K562 (cell line): ENCODE measurements around the gene PEX19. TPM values are rescaled to one million over a fixed set of nuclear protein-coding genes. Genes with fewer than 3 reads are reported as not detected.

Source experiments
- ATAC-seq: fragments of 200-7000 bp; cut with Tn5 transposase; 3 replicates; pipeline ENCODE4 v1.9.1; 2020; ENCODE audit warnings: moderate library complexity
- BruUV-seq: library from RNA; stranded (reverse); fragments of 400-500 nt; replicated peaks from 2 replicates; lab custom pipeline; 2021; lab: Mats Ljungman, UMichigan
- CTCF ChIA-PET: fragments of 300-600 bp; formaldehyde crosslinking; extraction: SDS; loops from one replicate; lab custom pipeline; 2021; ENCODE audit warnings: low intra/inter-chr PET ratio; lab: Yijun Ruan, JAX
- POLR2A ChIA-PET: fragments of 300-600, 350-650 bp; sonication (Branson Sonifier 250); formaldehyde crosslinking; extraction: SDS; loops from one replicate; lab custom pipeline; 2021; ENCODE audit warnings: antibody characterized with exemption, inconsistent platforms; lab: Yijun Ruan, JAX
- DNase-seq, 4 experiments: peaks; one replicate each; pipeline versions ENCODE4 v3.0.0 to v3.0.0-alpha.2; 2011 to 2018; ENCODE audit warnings: low spot score in 3 of 4, mixed read lengths in 3 of 4; ENCODE audit errors: extremely low read depth in 1 of 4
- FAIRE-seq: peaks from 2 replicates; lab custom pipeline; 2011; peaks lifted over from hg19 to GRCh38; lab: Jason Lieb, UNC
- H2AFZ ChIP-seq: 2 replicates; pipeline ENCODE4 v1.6.0; 2011; ENCODE audit warnings: low read depth, low read length, control low read depth, inconsistent platforms
- H3K27ac ChIP-seq: fragments of 200-600 bp; 3 replicates; pipeline ENCODE4 v1.8.0; 2011; ENCODE audit warnings: low read depth, mild to moderate bottlenecking, control low read depth, inconsistent platforms, low read length, moderate library complexity, mixed read lengths; ENCODE audit errors: extremely low read depth
- H3K27me3 ChIP-seq, 2 experiments: fragments of 300-600 bp in 1 of 2; 2 replicates in 1 of 2; 3 replicates in 1 of 2; pipeline versions ENCODE4 v1.6.0 to v1.8.0; 2011; ENCODE audit warnings: inconsistent platforms in 2 of 2, low read length in 2 of 2, mild to moderate bottlenecking in 1 of 2, mixed read lengths in 1 of 2, moderate library complexity in 1 of 2; ENCODE audit not compliant: control insufficient read depth in 2 of 2, insufficient read depth in 2 of 2
- H3K36me3 ChIP-seq: fragments of 300-600 bp; 3 replicates; pipeline ENCODE4 v1.8.0; 2011; ENCODE audit warnings: mild to moderate bottlenecking, low read length, inconsistent platforms; ENCODE audit not compliant: control insufficient read depth, insufficient read depth
- H3K4me1 ChIP-seq, 2 experiments: fragments of 200-600 bp in 1 of 2; replicated peaks in 1 of 2; 2 replicates in 1 of 2; 3 replicates in 1 of 2; pipeline versions ENCODE4 v1.5.1 to v1.8.0; 2011; ENCODE audit warnings: inconsistent platforms in 2 of 2, low read length in 2 of 2, mild to moderate bottlenecking in 1 of 2, mixed read lengths in 1 of 2, moderate library complexity in 1 of 2; ENCODE audit not compliant: control insufficient read depth in 2 of 2, insufficient read depth in 2 of 2
- H3K4me2 ChIP-seq: 2 replicates; pipeline ENCODE4 v1.6.1; 2011; ENCODE audit warnings: low read length, control low read depth, inconsistent platforms, mixed read lengths; ENCODE audit not compliant: insufficient read depth
- H3K4me3 ChIP-seq: fragments of 200-600 bp; sonication (generic), shearing (Covaris generic); 2 replicates; pipeline ENCODE4 v1.5.1; 2016; ENCODE audit warnings: control low read depth, inconsistent platforms
- H3K79me2 ChIP-seq: fragments of 200-600 bp; 3 replicates; pipeline ENCODE4 v1.8.0; 2011; ENCODE audit warnings: low read length, inconsistent platforms; ENCODE audit not compliant: control insufficient read depth, insufficient read depth
- H3K9ac ChIP-seq, 2 experiments: 2 replicates each; pipeline versions ENCODE4 v1.6.0 to v1.6.1; 2011; ENCODE audit warnings: low read depth in 2 of 2, low read length in 2 of 2, control low read depth in 1 of 2, inconsistent platforms in 1 of 2, mild to moderate bottlenecking in 1 of 2, mixed read lengths in 1 of 2; ENCODE audit not compliant: insufficient read depth in 1 of 2
- H3K9me1 ChIP-seq: one replicate; pipeline ENCODE4 v1.6.0; 2011; ENCODE audit warnings: inconsistent platforms, mild to moderate bottlenecking, low read length, moderate library complexity; ENCODE audit not compliant: control insufficient read depth, insufficient read depth
- H3K9me3 ChIP-seq: replicated peaks from 2 replicates; pipeline ENCODE4 v1.5.1; 2011; ENCODE audit warnings: low read depth, low read length, inconsistent platforms; ENCODE audit not compliant: control insufficient read depth, insufficient read depth
- H4K20me1 ChIP-seq: replicated peaks from 2 replicates; pipeline ENCODE4 v1.6.1; 2011; ENCODE audit warnings: low read length, inconsistent platforms, mixed read lengths; ENCODE audit not compliant: control insufficient read depth, insufficient read depth
- ELF4 ChIP-seq: fragments of 450-650 bp; formaldehyde crosslinking; IDR thresholded peaks from 2 replicates; pipeline ENCODE4 v1.4.0; 2022; ENCODE audit warnings: missing genetic modification characterization
- HNRNPK ChIP-seq: fragments of 200-400 bp; formaldehyde crosslinking; IDR thresholded peaks from one replicate; pipeline ENCODE4 v1.6.1; 2018; ENCODE audit warnings: mild to moderate bottlenecking, low read depth, low read length; ENCODE audit not compliant: poor library complexity, severe bottlenecking
- NEUROD1 ChIP-seq: fragments of 150-350 bp; IDR thresholded peaks from 2 replicates; pipeline ENCODE4 v1.6.1; 2014; ENCODE audit warnings: borderline replicate concordance, low read length, low read depth; ENCODE audit not compliant: partially characterized antibody
- NR4A1 ChIP-seq, 2 experiments: fragments of 250-450 bp in 1 of 2; fragments of 450-650 bp in 1 of 2; sonication (Bioruptor Pico) in 1 of 2; IDR thresholded peaks; 2 replicates each; pipeline versions ENCODE4 v1.4.0 to v1.6.1; 2016 to 2020; ENCODE audit warnings: mild to moderate bottlenecking in 2 of 2, missing compliant biosample characterization in 1 of 2, missing genetic modification characterization in 1 of 2, moderate library complexity in 1 of 2
- SP2 ChIP-seq: IDR thresholded peaks from 2 replicates; pipeline ENCODE4 v1.6.1; 2011; ENCODE audit warnings: mild to moderate bottlenecking, low read depth, low read length, moderate library complexity; ENCODE audit not compliant: poor library complexity, severe bottlenecking; ENCODE audit errors: extremely low read depth
- ZNF41 ChIP-seq: fragments of 250-450 bp; sonication (Bioruptor Pico); conservative IDR thresholded peaks from 2 replicates; pipeline ENCODE4 v1.4.0; 2020; ENCODE audit warnings: mild to moderate bottlenecking
- WGBS: fragments of 100-300 bp; shearing (Covaris generic); methylation state at CpG from one replicate; pipeline ENCODE4 v1.1.6; 2016; ENCODE audit warnings: low coverage, mixed read lengths; ENCODE audit not compliant: insufficient coverage; ENCODE audit errors: missing lambda C conversion rate; 5-methylcytosine and 5-hydroxymethylcytosine counted together
- in situ Hi-C: fragments of 300-500 bp; cut with MboI; formaldehyde crosslinking; loops from 4 replicates; pipeline ENCODE4 v1.15.0; 2018; ENCODE audit warnings: inconsistent platforms, mixed read lengths
- intact Hi-C: fragments of 100-400 bp; cut with micrococcal nuclease; formaldehyde crosslinking; loops from 2 replicates; pipeline ENCODE4 v1.14.2; 2022
- polyA plus RNA-seq, 8 experiments: library from polyadenylated mRNA; depleted of rRNA in 4 of 8; stranded (reverse) in 5 of 8; unstranded in 3 of 8; fragments of >200 nt; fragmentation: Nextera tagmentation in 2 of 8; fragmentation: Illumina TruSeq in 1 of 8; extraction: Ambion mirVana in 2 of 8; extraction: Trizol in 1 of 8; gene quantifications; 2 replicates each; pipeline versions ENCODE4 v1.2.1 to v1.2.3, GENCODE V29; 2011 to 2014; ENCODE audit warnings: inconsistent platforms in 1 of 8, missing spikeins in 1 of 8
- total RNA-seq, 7 experiments: library from RNA; depleted of rRNA in 6 of 7; stranded (reverse); fragments of >200 nt in 6 of 7; fragmentation: Illumina TruSeq in 2 of 7; extraction: Trizol in 2 of 7; gene quantifications; 2 replicates each; pipeline versions ENCODE4 v1.2.1 to v1.2.3, GENCODE V29; 2011 to 2021; ENCODE audit warnings: low replicate concordance in 1 of 7
- TF ChIP-seq, protein P1 (sequence below): IDR thresholded peaks from 2 replicates; pipeline ENCODE4 v1.6.1; 2011; ENCODE audit warnings: borderline replicate concordance, low read depth, mild to moderate bottlenecking, moderate library complexity, low read length; ENCODE audit not compliant: insufficient read depth, poor library complexity, severe bottlenecking
- TF ChIP-seq, protein P2 (sequence below): sonication (generic); formaldehyde crosslinking; IDR thresholded peaks from 2 replicates; pipeline ENCODE4 v1.8.0; 2022; ENCODE audit warnings: mild to moderate bottlenecking, missing genetic modification reagents
- TF ChIP-seq, protein P3 (sequence below): fragments of 450-650 bp; formaldehyde crosslinking; IDR thresholded peaks from 2 replicates; pipeline ENCODE4 v1.4.0; 2020; ENCODE audit warnings: mild to moderate bottlenecking, moderate library complexity
- TF ChIP-seq, protein P4 (sequence below): fragments of 250-450 bp; sonication (Bioruptor Pico); IDR thresholded peaks from 2 replicates; pipeline ENCODE4 v1.8.0; 2022; ENCODE audit warnings: moderate library complexity, mild to moderate bottlenecking, inconsistent platforms
- TF ChIP-seq, protein P5 (sequence below), 2 experiments: fragments of 450-650 bp; IDR thresholded peaks; 2 replicates each; pipeline ENCODE4 v1.6.1; 2018; ENCODE audit warnings: mild to moderate bottlenecking in 2 of 2, low read depth in 1 of 2; ENCODE audit not compliant: partially characterized antibody in 2 of 2

Gene PEX19
- total and polyA plus RNA-seq, 9 of the 15 experiments (the other 6 are each of a cell fraction or from before 2014, with no cell fraction given) = 32.5 to 103 (median 59.8) TPM

DNA sequence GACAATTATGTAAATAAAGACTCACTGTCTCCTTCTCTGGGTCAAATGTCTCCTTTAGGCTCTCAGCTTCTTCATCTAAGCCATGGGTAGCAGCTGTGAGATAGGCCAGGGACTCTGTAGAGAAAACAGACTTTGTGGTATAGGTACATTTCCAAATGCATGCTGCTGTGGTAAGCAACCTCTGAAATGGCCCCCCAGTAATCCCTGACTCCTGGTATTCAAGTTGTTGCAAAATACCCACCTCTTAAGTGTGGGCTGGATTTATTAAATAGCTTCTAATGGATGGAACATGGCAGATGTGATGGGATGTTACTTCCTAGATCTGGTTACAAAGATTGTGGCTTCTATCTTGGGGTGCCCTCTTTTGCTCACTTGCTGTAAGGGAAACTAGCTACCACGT, 11.1 kb upstream of the PEX19 start:
- CTCF ChIA-PET = no interaction called here
- no peaks in the 10 kb centered on the region for H3K79me2 ChIP-seq
- 100% methylated on average over 1 of the region's 1 CpG for WGBS
- no peak for ATAC-seq
- no peak overlapping the region for H3K27ac ChIP-seq
- POLR2A ChIA-PET = interaction anchor here (1.0 to 3.7 kb wide), 2 partner anchors 12 to 81 kb away, joined by 4 to 19 read pairs; partner anchors contain the start of gene PEX19
- BruUV-seq = no TSS peak
- intact Hi-C loops = no loop called here
- H3K4me3 ChIP-seq = no peak overlapping the region
- in situ Hi-C loops = no loop called here
- H3K9ac ChIP-seq = no peak overlapping the region
- no peaks in the 10 kb centered on the region for H3K4me1 ChIP-seq
- DNase-seq = no peak
- H4K20me1 ChIP-seq = peaks cover 8% of the 10 kb centered on the region
- FAIRE-seq = no peak
- H3K27me3 ChIP-seq = no peaks in the 10 kb centered on the region
- no peaks in the 10 kb centered on the region for H3K9me3 ChIP-seq
- H3K36me3 ChIP-seq = peaks cover 98% of the 10 kb centered on the region
- H2AFZ ChIP-seq = no peak overlapping the region
- no peak overlapping the region for H3K4me2 ChIP-seq
- H3K9me1 ChIP-seq = peaks cover 4% of the 10 kb centered on the region
- TF ChIP-seq, protein P1, sequence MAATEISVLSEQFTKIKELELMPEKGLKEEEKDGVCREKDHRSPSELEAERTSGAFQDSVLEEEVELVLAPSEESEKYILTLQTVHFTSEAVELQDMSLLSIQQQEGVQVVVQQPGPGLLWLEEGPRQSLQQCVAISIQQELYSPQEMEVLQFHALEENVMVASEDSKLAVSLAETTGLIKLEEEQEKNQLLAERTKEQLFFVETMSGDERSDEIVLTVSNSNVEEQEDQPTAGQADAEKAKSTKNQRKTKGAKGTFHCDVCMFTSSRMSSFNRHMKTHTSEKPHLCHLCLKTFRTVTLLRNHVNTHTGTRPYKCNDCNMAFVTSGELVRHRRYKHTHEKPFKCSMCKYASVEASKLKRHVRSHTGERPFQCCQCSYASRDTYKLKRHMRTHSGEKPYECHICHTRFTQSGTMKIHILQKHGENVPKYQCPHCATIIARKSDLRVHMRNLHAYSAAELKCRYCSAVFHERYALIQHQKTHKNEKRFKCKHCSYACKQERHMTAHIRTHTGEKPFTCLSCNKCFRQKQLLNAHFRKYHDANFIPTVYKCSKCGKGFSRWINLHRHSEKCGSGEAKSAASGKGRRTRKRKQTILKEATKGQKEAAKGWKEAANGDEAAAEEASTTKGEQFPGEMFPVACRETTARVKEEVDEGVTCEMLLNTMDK = no peak
- TF ChIP-seq, protein P2, sequence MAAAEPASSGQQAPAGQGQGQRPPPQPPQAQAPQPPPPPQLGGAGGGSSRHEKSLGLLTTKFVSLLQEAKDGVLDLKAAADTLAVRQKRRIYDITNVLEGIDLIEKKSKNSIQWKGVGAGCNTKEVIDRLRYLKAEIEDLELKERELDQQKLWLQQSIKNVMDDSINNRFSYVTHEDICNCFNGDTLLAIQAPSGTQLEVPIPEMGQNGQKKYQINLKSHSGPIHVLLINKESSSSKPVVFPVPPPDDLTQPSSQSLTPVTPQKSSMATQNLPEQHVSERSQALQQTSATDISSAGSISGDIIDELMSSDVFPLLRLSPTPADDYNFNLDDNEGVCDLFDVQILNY = no peak
- TF ChIP-seq ELF4 (CRISPR knock-in tag) (no peak), HNRNPK (no peak), SP2 (no peak), ZNF41 (CRISPR knock-in tag) (no peak), NEUROD1 (no peak), NR4A1 (CRISPR knock-in tag; IDR thresholded peaks at IDR 0.05) (no peak), NR4A1 (tag; IDR thresholded peaks at IDR 0.05) (no peak)
- TF ChIP-seq, protein P3, sequence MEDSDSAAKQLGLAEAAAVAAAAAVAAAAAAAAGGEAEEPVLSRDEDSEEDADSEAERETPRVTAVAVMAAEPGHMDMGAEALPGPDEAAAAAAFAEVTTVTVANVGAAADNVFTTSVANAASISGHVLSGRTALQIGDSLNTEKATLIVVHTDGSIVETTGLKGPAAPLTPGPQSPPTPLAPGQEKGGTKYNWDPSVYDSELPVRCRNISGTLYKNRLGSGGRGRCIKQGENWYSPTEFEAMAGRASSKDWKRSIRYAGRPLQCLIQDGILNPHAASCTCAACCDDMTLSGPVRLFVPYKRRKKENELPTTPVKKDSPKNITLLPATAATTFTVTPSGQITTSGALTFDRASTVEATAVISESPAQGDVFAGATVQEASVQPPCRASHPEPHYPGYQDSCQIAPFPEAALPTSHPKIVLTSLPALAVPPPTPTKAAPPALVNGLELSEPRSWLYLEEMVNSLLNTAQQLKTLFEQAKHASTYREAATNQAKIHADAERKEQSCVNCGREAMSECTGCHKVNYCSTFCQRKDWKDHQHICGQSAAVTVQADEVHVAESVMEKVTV (CRISPR knock-in tag) = no peak
- TF ChIP-seq, protein P4, sequence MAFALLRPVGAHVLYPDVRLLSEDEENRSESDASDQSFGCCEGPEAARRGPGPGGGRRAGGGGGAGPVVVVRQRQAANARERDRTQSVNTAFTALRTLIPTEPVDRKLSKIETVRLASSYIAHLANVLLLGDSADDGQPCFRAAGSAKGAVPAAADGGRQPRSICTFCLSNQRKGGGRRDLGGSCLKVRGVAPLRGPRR (CRISPR knock-in tag) = no peak
- TF ChIP-seq, protein P5, sequence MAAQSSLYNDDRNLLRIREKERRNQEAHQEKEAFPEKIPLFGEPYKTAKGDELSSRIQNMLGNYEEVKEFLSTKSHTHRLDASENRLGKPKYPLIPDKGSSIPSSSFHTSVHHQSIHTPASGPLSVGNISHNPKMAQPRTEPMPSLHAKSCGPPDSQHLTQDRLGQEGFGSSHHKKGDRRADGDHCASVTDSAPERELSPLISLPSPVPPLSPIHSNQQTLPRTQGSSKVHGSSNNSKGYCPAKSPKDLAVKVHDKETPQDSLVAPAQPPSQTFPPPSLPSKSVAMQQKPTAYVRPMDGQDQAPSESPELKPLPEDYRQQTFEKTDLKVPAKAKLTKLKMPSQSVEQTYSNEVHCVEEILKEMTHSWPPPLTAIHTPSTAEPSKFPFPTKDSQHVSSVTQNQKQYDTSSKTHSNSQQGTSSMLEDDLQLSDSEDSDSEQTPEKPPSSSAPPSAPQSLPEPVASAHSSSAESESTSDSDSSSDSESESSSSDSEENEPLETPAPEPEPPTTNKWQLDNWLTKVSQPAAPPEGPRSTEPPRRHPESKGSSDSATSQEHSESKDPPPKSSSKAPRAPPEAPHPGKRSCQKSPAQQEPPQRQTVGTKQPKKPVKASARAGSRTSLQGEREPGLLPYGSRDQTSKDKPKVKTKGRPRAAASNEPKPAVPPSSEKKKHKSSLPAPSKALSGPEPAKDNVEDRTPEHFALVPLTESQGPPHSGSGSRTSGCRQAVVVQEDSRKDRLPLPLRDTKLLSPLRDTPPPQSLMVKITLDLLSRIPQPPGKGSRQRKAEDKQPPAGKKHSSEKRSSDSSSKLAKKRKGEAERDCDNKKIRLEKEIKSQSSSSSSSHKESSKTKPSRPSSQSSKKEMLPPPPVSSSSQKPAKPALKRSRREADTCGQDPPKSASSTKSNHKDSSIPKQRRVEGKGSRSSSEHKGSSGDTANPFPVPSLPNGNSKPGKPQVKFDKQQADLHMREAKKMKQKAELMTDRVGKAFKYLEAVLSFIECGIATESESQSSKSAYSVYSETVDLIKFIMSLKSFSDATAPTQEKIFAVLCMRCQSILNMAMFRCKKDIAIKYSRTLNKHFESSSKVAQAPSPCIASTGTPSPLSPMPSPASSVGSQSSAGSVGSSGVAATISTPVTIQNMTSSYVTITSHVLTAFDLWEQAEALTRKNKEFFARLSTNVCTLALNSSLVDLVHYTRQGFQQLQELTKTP (IDR thresholded peaks at IDR 0.05; ENCODE audit: low read depth in 1 of 2, partially characterized antibody in 2 of 2) = no peak
